ENCODE results near the gene STIM2.

Gene STIM2

GRCh38 chr4:27068151-27068867 is 207.7 kb downstream of the STIM2 start:
- in situ Hi-C loops (cut with HindIII; ENCODE audit: low pct_ligation_motif_present, low sequenced_read_pairs): no loop called here
- TF ChIP-seq CTCF (IDR thresholded peaks at IDR 0.05; ENCODE audit: low read depth, low read length, missing control alignments): no peak
- Histone ChIP-seq H3K36me3 (replicated peaks) (no peaks in the 10 kb centered on the region), H3K4me3 (ENCODE audit: low read depth, low read length) (no peak overlapping the region), H3K27me3 (replicated peaks) (no peaks in the 10 kb centered on the region), H3K27ac (no peak overlapping the region)
- DNase-seq: no peak
